GM23248 (cell line): ENCODE data around the gene ZNF438. TPM values are rescaled to one million over a fixed set of nuclear protein-coding genes. Genes with fewer than 3 reads are reported as not detected.

Source experiments
- DNase-seq: peaks from one replicate; pipeline ENCODE4 v3.0.0-alpha.2; 2015
- H2AFZ ChIP-seq: fragments of 200-600 bp; sonication (generic); 2 replicates; pipeline ENCODE4 v1.6.1; 2016; ENCODE audit warnings: antibody characterized with exemption
- H3F3A ChIP-seq: fragments of 200-600 bp; sonication (generic); 2 replicates; pipeline ENCODE4 v1.6.1; 2016; ENCODE audit warnings: mild to moderate bottlenecking, antibody characterized with exemption, mixed run types; ENCODE audit not compliant: insufficient read depth
- H3K27ac ChIP-seq: fragments of 200-600 bp; sonication (generic); 2 replicates; pipeline ENCODE4 v1.5.1; 2016; ENCODE audit warnings: mild to moderate bottlenecking
- H3K27me3 ChIP-seq: fragments of 200-600 bp; sonication (generic); replicated peaks from 2 replicates; pipeline ENCODE4 v1.6.1; 2016; ENCODE audit warnings: mild to moderate bottlenecking; ENCODE audit not compliant: insufficient read depth
- H3K36me3 ChIP-seq: fragments of 200-600 bp; sonication (generic); 2 replicates; pipeline ENCODE4 v1.6.1; 2016; ENCODE audit warnings: low read depth, mild to moderate bottlenecking
- H3K4me1 ChIP-seq: fragments of 200-600 bp; sonication (generic); 2 replicates; pipeline ENCODE4 v1.6.1; 2016; ENCODE audit warnings: mild to moderate bottlenecking; ENCODE audit not compliant: insufficient read depth
- H3K4me2 ChIP-seq: fragments of 200-600 bp; sonication (generic); one replicate; pipeline ENCODE4 v1.6.1; 2016; ENCODE audit warnings: mild to moderate bottlenecking; ENCODE audit not compliant: unreplicated experiment
- H3K4me3 ChIP-seq: fragments of 200-600 bp; sonication (generic); 2 replicates; pipeline ENCODE4 v1.5.1; 2016; ENCODE audit warnings: mild to moderate bottlenecking
- H3K79me2 ChIP-seq: fragments of 200-600 bp; sonication (generic); 2 replicates; pipeline ENCODE4 v1.6.1; 2016; ENCODE audit warnings: mild to moderate bottlenecking; ENCODE audit not compliant: insufficient read depth
- H3K9ac ChIP-seq: fragments of 200-600 bp; sonication (generic); 2 replicates; pipeline ENCODE4 v1.6.1; 2016; ENCODE audit warnings: mild to moderate bottlenecking
- H3K9me2 ChIP-seq: fragments of 200-600 bp; sonication (generic); 2 replicates; pipeline ENCODE4 v1.6.1; 2016; ENCODE audit warnings: mixed run types, mild to moderate bottlenecking, moderate library complexity; ENCODE audit not compliant: insufficient read depth
- H3K9me3 ChIP-seq: fragments of 200-600 bp; sonication (generic); one replicate; pipeline ENCODE4 v1.6.1; 2017; ENCODE audit warnings: low read depth
- H4K20me1 ChIP-seq: fragments of 200-600 bp; sonication (generic); 2 replicates; pipeline ENCODE4 v1.6.0; 2016; ENCODE audit not compliant: insufficient read depth
- EZH2 ChIP-seq: fragments of 200-600 bp; sonication (generic); IDR thresholded peaks from 2 replicates; pipeline ENCODE4 v1.6.1; 2018; ENCODE audit warnings: antibody characterized with exemption, mild to moderate bottlenecking; ENCODE audit not compliant: insufficient read depth, poor library complexity, severe bottlenecking
- EZH2phosphoT487 ChIP-seq: fragments of 200-600 bp; sonication (generic); IDR thresholded peaks from 2 replicates; pipeline ENCODE4 v1.6.1; 2018; ENCODE audit warnings: antibody characterized with exemption, moderate library complexity, mild to moderate bottlenecking, low read depth; ENCODE audit not compliant: insufficient read depth
- WGBS, 2 experiments: methylation state at CpG; one replicate each; pipeline ENCODE4 v1.1.6; 2015 to 2017; ENCODE audit warnings: low lambda C conversion rate in 2 of 2, low coverage in 1 of 2; ENCODE audit errors: missing lambda C conversion rate in 2 of 2; 5-methylcytosine and 5-hydroxymethylcytosine counted together
- in situ Hi-C: fragments of 300-500 bp; cut with MboI; formaldehyde crosslinking; loops from 2 replicates; pipeline ENCODE4 v1.15.0; 2020
- polyA plus RNA-seq: library from polyadenylated mRNA; unstranded; fragments of >200 nt; fragmentation: Nextera tagmentation; extraction: Ambion mirVana; gene quantifications from 2 replicates; pipeline ENCODE4 v1.2.1, GENCODE V29; 2016
- total RNA-seq: library from RNA; depleted of rRNA; stranded (reverse); fragments of >200 nt; shearing (Covaris generic); gene quantifications from 2 replicates; pipeline ENCODE4 v1.2.3, GENCODE V29; 2014

ZNF438 gene
- total and polyA plus RNA-seq, 2 experiments from 2014 or later = 2.9 to 4.1 TPM

DNA sequence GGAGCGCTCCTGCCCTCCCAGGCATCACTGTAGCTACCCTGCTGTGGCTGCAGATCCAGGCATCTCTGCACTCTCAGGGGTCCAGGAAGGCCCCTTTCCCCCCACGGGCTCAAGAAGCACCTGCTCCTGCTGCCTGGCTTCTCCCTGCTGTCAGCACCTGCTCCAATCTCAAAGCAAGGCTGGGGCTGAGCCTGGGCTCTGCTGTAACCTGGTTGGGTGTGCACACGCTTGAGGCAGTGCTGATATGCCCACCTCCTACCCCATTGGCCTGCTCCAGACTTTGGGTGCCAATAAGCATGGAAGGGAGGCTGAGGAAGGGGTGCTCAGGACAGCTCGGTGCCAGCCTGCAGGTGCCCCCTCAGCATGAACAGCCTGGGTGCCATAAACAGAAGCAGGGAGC is 185.0 kb downstream of the ZNF438 start:
- no peaks in the 10 kb centered on the region for H4K20me1 ChIP-seq
- no peak overlapping the region for H3K27ac ChIP-seq
- H3K9ac ChIP-seq = no peak overlapping the region
- no peaks in the 10 kb centered on the region for H3K9me3 ChIP-seq
- no peaks in the 10 kb centered on the region for H3K9me2 ChIP-seq
- no peak overlapping the region for H3K4me2 ChIP-seq
- 64 to 74% methylated on average over 4 of the region's 4 CpGs for WGBS, 2 experiments
- H3F3A ChIP-seq = no peaks in the 10 kb centered on the region
- no peak for DNase-seq
- in situ Hi-C loops = no loop called here
- no peaks in the 10 kb centered on the region for H3K27me3 ChIP-seq
- H3K4me1 ChIP-seq = no peaks in the 10 kb centered on the region
- H3K79me2 ChIP-seq = no peaks in the 10 kb centered on the region
- H3K4me3 ChIP-seq = no peak overlapping the region
- TF ChIP-seq EZH2phosphoT487 (no peak), EZH2 (no peak)
- H2AFZ ChIP-seq = no peak overlapping the region
- no peaks in the 10 kb centered on the region for H3K36me3 ChIP-seq

DNA sequence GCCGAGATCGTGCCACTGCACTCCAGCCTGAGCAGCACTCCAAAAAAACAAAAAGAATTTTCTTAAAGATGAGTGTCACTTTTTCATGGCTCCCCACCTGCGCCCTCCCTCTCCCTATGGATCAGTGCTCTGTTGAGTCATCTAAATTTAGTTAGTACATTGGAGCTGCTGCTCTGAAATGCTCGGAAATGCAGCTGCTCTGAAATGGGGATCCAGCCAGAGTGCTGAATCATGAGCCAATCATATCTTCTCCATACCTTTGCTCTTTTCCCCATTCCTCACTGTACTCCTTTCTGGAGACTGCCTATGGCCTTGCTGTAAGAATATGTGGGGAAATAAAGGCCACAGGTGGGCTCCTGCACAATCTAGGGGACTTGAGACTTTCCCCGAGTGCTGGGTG is 188.8 kb downstream of the ZNF438 start:
- H2AFZ ChIP-seq = no peak overlapping the region
- H3K9me3 ChIP-seq = no peaks in the 10 kb centered on the region
- no peaks in the 10 kb centered on the region for H3K27me3 ChIP-seq
- in situ Hi-C loops = no loop called here
- no peak overlapping the region for H3K9ac ChIP-seq
- H3K4me2 ChIP-seq = no peak overlapping the region
- H3K4me1 ChIP-seq = no peaks in the 10 kb centered on the region
- DNase-seq = peak; percentile 4
- no peaks in the 10 kb centered on the region for H3K9me2 ChIP-seq
- no peaks in the 10 kb centered on the region for H3K36me3 ChIP-seq
- no peak overlapping the region for H3K27ac ChIP-seq
- WGBS, 2 experiments = 84 to 89% methylated on average over 5 of the region's 5 CpGs
- TF ChIP-seq EZH2phosphoT487 (no peak), EZH2 (no peak)
- no peaks in the 10 kb centered on the region for H4K20me1 ChIP-seq
- no peaks in the 10 kb centered on the region for H3K79me2 ChIP-seq
- no peak overlapping the region for H3K4me3 ChIP-seq
- H3F3A ChIP-seq = no peaks in the 10 kb centered on the region

DNA sequence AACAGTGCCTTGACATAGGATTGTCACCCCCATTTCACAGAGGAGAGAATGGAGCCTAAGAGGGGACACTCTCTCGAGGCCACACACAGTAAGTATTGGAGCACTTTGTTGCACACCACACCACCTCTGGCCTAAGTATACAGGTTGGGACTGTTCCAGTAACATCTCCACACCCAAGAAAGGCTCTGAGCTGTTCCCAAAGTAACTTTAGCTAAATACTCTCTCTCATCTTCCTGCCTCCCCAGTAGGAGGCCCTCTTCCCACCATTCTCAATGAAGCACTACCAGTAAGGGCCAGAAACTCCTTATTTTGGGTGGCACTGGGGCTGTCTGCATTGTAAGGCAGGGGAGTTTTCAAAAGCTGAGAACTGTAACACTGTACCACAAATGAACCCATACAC is 189.5 kb downstream of the ZNF438 start:
- Histone ChIP-seq H4K20me1 (no peaks in the 10 kb centered on the region), H3K27me3 (no peaks in the 10 kb centered on the region), H3F3A (no peaks in the 10 kb centered on the region), H3K4me1 (no peaks in the 10 kb centered on the region), H3K79me2 (no peaks in the 10 kb centered on the region), H2AFZ (no peak overlapping the region), H3K36me3 (no peaks in the 10 kb centered on the region), H3K4me3 (no peak overlapping the region), H3K27ac (no peak overlapping the region), H3K4me2 (no peak overlapping the region), H3K9me2 (no peaks in the 10 kb centered on the region), H3K9me3 (no peaks in the 10 kb centered on the region), H3K9ac (no peak overlapping the region)
- WGBS, 2 experiments = 36 to 79% methylated on average over 1 of the region's 1 CpG
- in situ Hi-C loops = no loop called here
- no peak for TF ChIP-seq EZH2phosphoT487
- no peak for TF ChIP-seq EZH2
- peak; percentile 7 for DNase-seq

DNA sequence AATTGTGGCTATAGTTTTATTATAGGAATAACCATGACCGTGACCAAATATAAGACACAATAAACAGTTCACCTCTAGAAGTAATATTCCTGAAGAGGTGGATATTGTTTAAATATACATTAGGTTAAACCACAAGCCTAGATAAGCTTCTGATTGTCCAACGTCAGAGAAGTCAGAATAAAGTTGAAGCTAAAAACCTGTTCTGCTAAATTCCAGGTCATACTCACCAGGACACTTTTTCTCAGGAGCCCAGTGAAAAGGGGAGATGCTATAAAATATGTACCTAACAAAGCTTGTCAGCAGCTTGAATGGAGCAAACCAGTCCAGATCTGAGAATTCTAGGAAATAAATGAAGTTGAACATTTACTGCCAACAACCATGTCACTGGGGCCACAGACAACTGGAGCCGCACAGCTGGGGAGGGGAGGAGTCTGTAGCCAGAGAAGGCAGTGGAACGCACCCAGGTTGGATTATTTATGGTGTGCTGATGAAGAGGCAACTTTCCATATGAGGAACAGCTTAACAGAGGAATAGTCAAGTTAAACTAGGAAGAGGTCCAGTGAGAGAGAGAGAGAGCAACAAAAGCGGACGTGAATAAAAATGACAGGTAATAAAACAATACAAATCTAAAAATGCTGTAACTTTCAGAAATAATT is 191.1 kb downstream of the ZNF438 start:
- Histone ChIP-seq H4K20me1 (no peaks in the 10 kb centered on the region), H3K4me2 (no peak overlapping the region), H3K4me1 (no peaks in the 10 kb centered on the region), H3K79me2 (no peaks in the 10 kb centered on the region), H3K9me3 (no peaks in the 10 kb centered on the region), H2AFZ (no peak overlapping the region), H3K36me3 (no peaks in the 10 kb centered on the region), H3K27ac (no peak overlapping the region), H3K4me3 (no peak overlapping the region), H3F3A (no peaks in the 10 kb centered on the region), H3K27me3 (no peaks in the 10 kb centered on the region), H3K9ac (no peak overlapping the region), H3K9me2 (no peaks in the 10 kb centered on the region)
- WGBS, 2 experiments = 46 to 50% methylated on average over 6 of the region's 6 CpGs
- in situ Hi-C loops = no loop called here
- no peak for DNase-seq
- TF ChIP-seq EZH2phosphoT487 = no peak
- no peak for TF ChIP-seq EZH2
